NB4 (cell line): Measurements from ENCODE around the gene CDC25A.

ENCODE experiments used
- CTCF ChIP-seq: IDR thresholded peaks from one replicate; pipeline ENCODE4 v1.5.1; 2012; ENCODE audit warnings: low read depth, low read length
- MAX ChIP-seq: IDR thresholded peaks from 2 replicates; pipeline ENCODE4 v1.6.1; 2011; ENCODE audit warnings: low read depth, low read length
- POLR2A ChIP-seq: IDR thresholded peaks from 2 replicates; pipeline ENCODE4 v1.6.1; 2011; ENCODE audit warnings: mild to moderate bottlenecking; ENCODE audit not compliant: insufficient read length; ENCODE audit errors: extremely low read depth

- TF ChIP-seq CTCF (no peak), POLR2A (no peak), MAX (no peak)
These were observed 19.9 kb upstream of the CDC25A start for GRCh38 chr3:48208076-48208475.
